HG03521 (cell line): ENCODE measurements around the gene PCDHB14.
"Not testable (repeated sequence)": the region's sequence is repeated elsewhere in the genome, so short reads cannot be mapped to it uniquely, and the experiment has no call there.

Experiments used
- ATAC-seq: cut with Tn5 transposase; IDR thresholded peaks from one replicate; pipeline ENCODE4 v1.9.1; 2021; ENCODE audit warnings: mild to moderate bottlenecking, moderate library complexity; ENCODE audit not compliant: unreplicated experiment

The PCDHB14 gene

GRCh38 chr5:141223112-141223783, at the start of gene PCDHB14:
PCDHB14 (plus strand) TSS chr5:141223343; CDS start chr5:141223506, 163 bp downstream.
- no peak for ATAC-seq

GRCh38 chr5:141174291-141175104, 48.6 kb upstream of the PCDHB14 start:
- ATAC-seq, result not testable (repeated sequence)

GRCh38 chr5:141175933-141176332, 47.2 kb upstream of the PCDHB14 start:
- ATAC-seq, result no peak

DNA sequence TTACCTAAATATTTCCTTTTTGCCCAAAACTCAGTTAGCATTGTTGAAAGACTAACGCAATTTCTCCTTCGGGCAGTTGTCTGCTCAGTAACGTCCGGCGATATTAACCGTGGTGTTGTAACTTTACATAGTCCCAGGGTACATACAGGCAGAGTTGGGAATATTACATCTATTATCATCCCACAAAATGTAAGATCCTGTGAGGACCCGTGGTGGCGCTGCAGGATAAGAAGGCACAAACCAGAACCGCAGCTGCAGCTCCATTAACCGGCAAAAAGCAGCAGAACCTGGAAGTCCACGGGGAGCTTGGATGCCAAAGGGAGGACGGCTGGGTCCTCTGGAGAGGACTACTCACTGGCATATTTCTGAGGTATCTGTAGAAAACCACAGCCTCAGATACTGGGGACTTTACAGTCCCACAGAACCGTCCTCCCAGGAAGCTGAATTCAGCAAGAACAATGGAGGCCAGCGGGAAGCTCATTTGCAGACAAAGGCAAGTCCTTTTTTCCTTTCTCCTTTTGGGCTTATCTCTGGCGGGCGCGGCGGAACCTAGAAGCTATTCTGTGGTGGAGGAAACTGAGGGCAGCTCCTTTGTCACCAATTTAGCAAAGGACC, 45.5 kb upstream of the PCDHB14 start, which contains the start of gene PCDHB8:
TSS of gene PCDHB8 (plus strand) at position 214 of the 615 bp plus-strand sequence. CDS start at position 459, 245 bp downstream.
- not testable (repeated sequence) for ATAC-seq

GRCh38 chr5:141179371-141179770, 43.8 kb upstream of the PCDHB14 start:
- not testable (repeated sequence) for ATAC-seq

- ATAC-seq, result not testable (repeated sequence)
Observed at GRCh38 chr5:141179876-141180275, 43.3 kb upstream of the PCDHB14 start.

DNA sequence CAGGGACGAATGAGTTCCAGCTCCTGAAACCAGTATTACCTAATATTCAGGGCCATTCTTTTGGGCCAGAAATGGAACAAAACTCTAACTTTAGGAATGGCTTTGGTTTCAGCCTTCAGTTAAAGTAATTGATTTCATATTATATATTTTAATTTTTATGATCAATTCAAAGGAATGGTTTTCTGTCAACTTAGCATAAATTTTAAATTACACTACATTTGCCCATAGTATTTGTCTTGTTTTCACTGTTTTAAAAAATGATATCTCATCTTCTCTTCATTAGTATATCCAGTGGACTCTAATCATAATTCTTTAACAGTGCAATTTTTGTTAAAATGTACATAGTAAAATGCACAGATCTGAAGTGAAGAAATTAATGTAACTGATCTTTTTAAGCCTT, 42.8 kb upstream of the PCDHB14 start:
- no peak for ATAC-seq

DNA sequence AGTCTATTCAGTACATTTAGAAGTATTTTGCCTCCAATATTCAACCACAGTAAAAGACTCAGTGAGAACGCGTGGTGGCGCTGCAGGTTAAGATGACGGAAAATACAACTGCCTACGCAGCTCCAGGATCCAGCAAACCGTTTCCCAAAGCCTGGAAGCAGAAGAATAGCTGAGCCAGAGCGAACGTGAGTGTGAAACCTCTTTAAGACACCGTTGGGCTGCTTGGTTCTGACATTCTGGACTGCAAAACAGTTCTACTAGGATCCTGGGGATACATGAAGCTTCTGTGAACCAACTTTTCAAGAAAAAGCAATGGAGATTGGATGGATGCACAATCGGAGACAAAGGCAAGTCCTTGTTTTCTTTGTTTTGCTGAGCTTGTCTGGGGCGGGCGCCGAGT, 40.9 kb upstream of the PCDHB14 start, which contains the start of gene PCDHB16:
TSS of gene PCDHB16 (plus strand) at position 140 of the 400 bp plus-strand sequence. CDS start at position 313, 173 bp downstream.
- ATAC-seq, result no peak

DNA sequence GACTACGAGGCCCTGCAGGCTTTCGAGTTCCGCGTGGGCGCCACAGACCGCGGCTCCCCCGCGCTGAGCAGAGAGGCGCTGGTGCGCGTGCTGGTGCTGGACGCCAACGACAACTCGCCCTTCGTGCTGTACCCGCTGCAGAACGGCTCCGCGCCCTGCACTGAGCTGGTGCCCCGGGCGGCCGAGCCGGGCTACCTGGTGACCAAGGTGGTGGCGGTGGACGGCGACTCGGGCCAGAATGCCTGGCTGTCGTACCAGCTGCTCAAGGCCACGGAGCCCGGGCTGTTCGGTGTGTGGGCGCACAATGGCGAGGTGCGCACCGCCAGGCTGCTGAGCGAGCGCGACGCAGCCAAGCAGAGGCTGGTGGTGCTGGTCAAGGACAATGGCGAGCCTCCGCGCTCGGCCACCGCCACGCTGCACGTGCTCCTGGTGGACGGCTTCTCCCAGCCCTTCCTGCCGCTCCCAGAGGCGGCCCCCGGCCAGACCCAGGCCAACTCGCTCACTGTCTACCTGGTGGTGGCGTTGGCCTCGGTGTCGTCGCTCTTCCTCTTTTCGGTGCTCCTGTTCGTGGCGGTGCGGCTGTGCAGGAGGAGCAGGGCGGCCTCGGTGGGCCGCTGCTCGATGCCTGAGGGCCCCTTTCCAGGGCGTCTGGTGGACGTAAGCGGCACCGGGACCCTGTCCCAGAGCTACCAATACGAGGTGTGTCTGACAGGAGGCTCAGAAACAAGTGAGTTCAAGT, 38.9 kb upstream of the PCDHB14 start:
- ATAC-seq, result not testable (repeated sequence)

- no peak for ATAC-seq
Observed at GRCh38 chr5:141186897-141187512, 36.1 kb upstream of the PCDHB14 start, which contains the start of gene PCDHB9. PCDHB9 (plus strand) TSS chr5:141187161; CDS start chr5:141187319, 158 bp downstream.

- ATAC-seq, result not testable (repeated sequence)
Observed at GRCh38 chr5:141188682-141189081, 34.5 kb upstream of the PCDHB14 start.

GRCh38 chr5:141189131-141189530, 34.0 kb upstream of the PCDHB14 start:
- ATAC-seq, result not testable (repeated sequence)

GRCh38 chr5:141192110-141192725, 30.9 kb upstream of the PCDHB14 start, which contains the start of gene PCDHB10:
PCDHB10 (plus strand) TSS chr5:141192353; CDS start chr5:141192553, 200 bp downstream.
- ATAC-seq, result no peak

DNA sequence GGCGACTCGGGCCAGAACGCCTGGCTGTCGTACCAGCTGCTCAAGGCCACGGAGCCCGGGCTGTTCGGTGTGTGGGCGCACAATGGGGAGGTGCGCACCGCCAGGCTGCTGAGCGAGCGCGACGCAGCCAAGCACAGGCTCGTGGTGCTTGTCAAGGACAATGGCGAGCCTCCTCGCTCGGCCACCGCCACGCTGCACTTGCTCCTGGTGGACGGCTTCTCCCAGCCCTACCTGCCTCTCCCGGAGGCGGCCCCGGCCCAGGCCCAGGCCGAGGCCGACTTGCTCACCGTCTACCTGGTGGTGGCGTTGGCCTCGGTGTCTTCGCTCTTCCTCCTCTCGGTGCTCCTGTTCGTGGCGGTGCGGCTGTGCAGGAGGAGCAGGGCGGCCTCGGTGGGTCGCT, 28.8 kb upstream of the PCDHB14 start:
- not testable (repeated sequence) for ATAC-seq

GRCh38 chr5:141196363-141196762, 26.8 kb upstream of the PCDHB14 start:
- no peak for ATAC-seq

- ATAC-seq, result no peak
Observed at GRCh38 chr5:141199359-141200235, 23.5 kb upstream of the PCDHB14 start, which contains the start of gene PCDHB11. PCDHB11 (plus strand) TSS chr5:141199627; CDS start chr5:141199775, 148 bp downstream.

DNA sequence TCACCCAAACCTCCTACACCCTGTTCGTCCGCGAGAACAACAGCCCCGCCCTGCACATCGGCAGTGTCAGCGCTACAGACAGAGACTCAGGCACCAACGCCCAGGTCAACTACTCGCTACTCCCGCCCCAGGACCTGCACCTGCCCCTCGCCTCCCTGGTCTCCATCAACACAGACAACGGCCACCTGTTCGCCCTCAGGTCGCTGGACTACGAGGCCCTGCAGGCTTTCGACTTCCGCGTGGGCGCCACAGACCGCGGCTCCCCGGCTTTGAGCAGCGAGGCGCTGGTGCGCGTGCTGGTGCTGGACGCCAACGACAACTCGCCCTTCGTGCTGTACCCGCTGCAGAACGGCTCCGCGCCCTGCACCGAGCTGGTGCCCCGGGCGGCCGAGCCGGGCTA, 22.0 kb upstream of the PCDHB14 start:
- ATAC-seq, result not testable (repeated sequence)

DNA sequence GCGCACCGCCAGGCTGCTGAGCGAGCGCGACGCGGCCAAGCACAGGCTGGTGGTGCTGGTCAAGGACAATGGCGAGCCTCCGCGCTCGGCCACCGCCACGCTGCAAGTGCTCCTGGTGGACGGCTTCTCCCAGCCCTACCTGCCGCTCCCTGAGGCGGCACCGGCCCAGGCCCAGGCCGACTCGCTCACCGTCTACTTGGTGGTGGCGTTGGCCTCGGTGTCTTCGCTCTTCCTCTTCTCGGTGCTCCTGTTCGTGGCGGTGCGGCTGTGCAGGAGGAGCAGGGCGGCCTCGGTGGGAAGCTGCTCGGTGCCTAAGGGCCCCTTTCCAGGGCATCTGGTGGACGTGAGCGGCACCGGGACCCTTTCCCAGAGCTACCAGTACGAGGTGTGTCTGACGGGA, 21.5 kb upstream of the PCDHB14 start:
- not testable (repeated sequence) for ATAC-seq
